GM12878 (cell line): ENCODE measurements around the gene ASTL. TPM values are rescaled to one million over a fixed set of nuclear protein-coding genes. Genes with fewer than 3 reads are reported as not detected.

ENCODE experiments used
- ATAC-seq: fragments of 200-7000 bp; cut with Tn5 transposase; 3 replicates; pipeline ENCODE4 v1.9.1; 2020; ENCODE audit warnings: mild to moderate bottlenecking, moderate library complexity
- BruUV-seq: library from RNA; stranded (reverse); fragments of 400-500 nt; replicated peaks from 2 replicates; lab custom pipeline; 2021; lab: Mats Ljungman, UMichigan
- CTCF ChIA-PET: fragments of 300-600 bp; sonication (Branson Sonifier 250); formaldehyde crosslinking; extraction: SDS; loops from one replicate; lab custom pipeline; 2021; ENCODE audit warnings: inconsistent platforms; lab: Yijun Ruan, JAX
- POLR2A ChIA-PET: fragments of 350-600 bp; formaldehyde crosslinking; extraction: SDS; loops from one replicate; lab custom pipeline; 2021; ENCODE audit warnings: inconsistent platforms; lab: Charles Lee
- RAD21 ChIA-PET: fragments of 300-600 bp; sonication (Branson Sonifier 250); formaldehyde crosslinking; loops from one replicate; lab custom pipeline; 2023; ENCODE audit warnings: antibody characterized with exemption; ENCODE audit not compliant: unreplicated experiment; lab: Charles Lee
- SMC1A ChIA-PET: fragments of 300-600 bp; sonication (Branson Sonifier 250); formaldehyde crosslinking; loops from one replicate; lab custom pipeline; 2023; ENCODE audit not compliant: unreplicated experiment, uncharacterized antibody; lab: Charles Lee
- DNase-seq: peaks from one replicate; pipeline ENCODE4 v3.0.0-alpha.2; 2011; ENCODE audit warnings: low read depth, low spot score
- FAIRE-seq: peaks from 3 replicates; lab custom pipeline; 2011; peaks lifted over from hg19 to GRCh38; lab: Jason Lieb, UNC
- H2AFZ ChIP-seq: 2 replicates; pipeline ENCODE4 v1.6.0; 2011; ENCODE audit warnings: low read depth, low read length, control low read depth; ENCODE audit not compliant: control insufficient read depth
- H3K27ac ChIP-seq: 2 replicates; pipeline ENCODE4 v1.5.1; 2011; ENCODE audit warnings: control low read depth; ENCODE audit not compliant: control insufficient read depth, insufficient read depth
- H3K27me3 ChIP-seq, 2 experiments: replicated peaks in 1 of 2; 2 replicates each; pipeline versions ENCODE4 v1.6.0 to v1.6.1; 2011; ENCODE audit warnings: low read length in 1 of 2; ENCODE audit not compliant: control insufficient read depth in 2 of 2, insufficient read depth in 2 of 2
- H3K36me3 ChIP-seq, 2 experiments: 2 replicates each; pipeline ENCODE4 v1.5.1; 2011; ENCODE audit warnings: low read length in 1 of 2; ENCODE audit not compliant: control insufficient read depth in 2 of 2, insufficient read depth in 2 of 2
- H3K4me1 ChIP-seq: 2 replicates; pipeline ENCODE4 v1.6.1; 2011; ENCODE audit warnings: mild to moderate bottlenecking, low read length, moderate library complexity, mixed read lengths; ENCODE audit not compliant: control insufficient read depth, insufficient read depth
- H3K4me2 ChIP-seq: 2 replicates; pipeline ENCODE4 v1.6.0; 2011; ENCODE audit warnings: control low read depth; ENCODE audit not compliant: control insufficient read depth, insufficient read depth
- H3K4me3 ChIP-seq: fragments of 200-600 bp; sonication (generic); 2 replicates; pipeline ENCODE4 v1.5.1; 2016
- H3K79me2 ChIP-seq: 2 replicates; pipeline ENCODE4 v1.6.0; 2011; ENCODE audit warnings: low read length; ENCODE audit not compliant: control insufficient read depth, insufficient read depth
- H3K9ac ChIP-seq: 2 replicates; pipeline ENCODE4 v1.8.0; 2011; ENCODE audit warnings: low read length, control low read depth, mixed read lengths; ENCODE audit not compliant: control insufficient read depth, insufficient read depth
- H3K9me3 ChIP-seq: replicated peaks from 3 replicates; pipeline ENCODE4 v1.5.1; 2011; ENCODE audit warnings: mild to moderate bottlenecking, low read length; ENCODE audit not compliant: control insufficient read depth, insufficient read depth
- H4K20me1 ChIP-seq: 2 replicates; pipeline ENCODE4 v1.6.0; 2011; ENCODE audit not compliant: control insufficient read depth, insufficient read depth
- BACH1 ChIP-seq: fragments of 450-650 bp; IDR thresholded peaks from 2 replicates; pipeline ENCODE4 v1.6.1; 2017; ENCODE audit warnings: mild to moderate bottlenecking, borderline replicate concordance
- CBFB ChIP-seq: IDR thresholded peaks from 2 replicates; pipeline ENCODE4 v1.6.1; 2016; ENCODE audit warnings: antibody characterized with exemption, low read depth
- HSF1 ChIP-seq: fragments of 150-350 bp; IDR thresholded peaks from 2 replicates; pipeline ENCODE4 v1.6.1; 2014; ENCODE audit warnings: mild to moderate bottlenecking, low read depth, low read length
- IKZF2 ChIP-seq, 2 experiments: fragments of 450-650 bp; IDR thresholded peaks; 2 replicates each; pipeline ENCODE4 v1.6.1; 2017; ENCODE audit warnings: mild to moderate bottlenecking in 2 of 2, moderate library complexity in 2 of 2
- MXI1 ChIP-seq: fragments of 150-350 bp; IDR thresholded peaks from 2 replicates; pipeline ENCODE4 v1.6.1; 2011; ENCODE audit warnings: low read depth, mild to moderate bottlenecking, inconsistent platforms, low read length, improper control_type of control experiment
- MYC ChIP-seq: IDR thresholded peaks from 2 replicates; pipeline ENCODE4 v1.6.1; 2011; ENCODE audit warnings: mild to moderate bottlenecking, low read length, moderate library complexity, inconsistent platforms; ENCODE audit not compliant: insufficient read depth, insufficient replicate concordance, insufficient read length, severe bottlenecking
- POLR2A ChIP-seq: IDR thresholded peaks from 2 replicates; pipeline ENCODE4 v1.6.1; 2011; ENCODE audit warnings: low read depth, mild to moderate bottlenecking, low read length
- POLR2AphosphoS5 ChIP-seq: IDR thresholded peaks from 2 replicates; pipeline ENCODE4 v1.6.1; 2011; ENCODE audit warnings: mild to moderate bottlenecking, low read length, inconsistent platforms
- RFX5 ChIP-seq: IDR thresholded peaks from 2 replicates; pipeline ENCODE4 v1.6.1; 2011; ENCODE audit warnings: low read depth, low read length, improper control_type of control experiment
- WGBS: methylation state at CpG from one replicate; pipeline ENCODE4 v1.1.6; 2016; ENCODE audit warnings: low lambda C conversion rate; ENCODE audit not compliant: insufficient replicate concordance, insufficient coverage; ENCODE audit errors: missing lambda C conversion rate; 5-methylcytosine and 5-hydroxymethylcytosine counted together
- in situ Hi-C: fragments of 300-500 bp; cut with MboI; formaldehyde crosslinking; loops from 9 replicates; pipeline ENCODE4 v1.14.3; 2018; ENCODE audit warnings: mixed read lengths
- intact Hi-C: fragments of 100-400 bp; cut with micrococcal nuclease; formaldehyde crosslinking; loops from one replicate; pipeline ENCODE4 v1.14.2; 2022; ENCODE audit not compliant: unreplicated experiment
- polyA plus RNA-seq, 11 experiments: library from polyadenylated mRNA; depleted of rRNA in 4 of 11; unstranded in 6 of 11; stranded (reverse) in 5 of 11; fragments of >200 nt; fragmentation: Nextera tagmentation in 4 of 11; fragmentation: Illumina TruSeq in 1 of 11; extraction: Ambion mirVana in 4 of 11; extraction: Trizol in 1 of 11; gene quantifications; 1 replicate in 1 of 11; 2 replicates in 10 of 11; pipeline versions ENCODE4 v1.2.1 to v1.2.3, GENCODE V29; 2011 to 2016; ENCODE audit warnings: inconsistent platforms in 2 of 11, missing spikeins in 2 of 11, low read depth in 1 of 11
- total RNA-seq, 4 experiments: library from RNA; depleted of rRNA in 3 of 4; stranded (reverse); fragments of >200 nt in 3 of 4; fragmentation: Illumina TruSeq in 1 of 4; extraction: Trizol in 1 of 4; gene quantifications; 2 replicates each; pipeline versions ENCODE4 v1.2.1 to v1.2.3, GENCODE V29; 2013 to 2021
- TF ChIP-seq, protein P1 (sequence below): fragments of 450-650 bp; IDR thresholded peaks from 2 replicates; pipeline ENCODE4 v1.6.1; 2017; ENCODE audit warnings: mild to moderate bottlenecking, moderate library complexity

Gene ASTL
- total and polyA plus RNA-seq, 10 of the 15 experiments (the other 5 are each of a cell fraction or from before 2014, with no cell fraction given): 0.18 to 1.0 (median 0.38) TPM; not detected in 4

DNA sequence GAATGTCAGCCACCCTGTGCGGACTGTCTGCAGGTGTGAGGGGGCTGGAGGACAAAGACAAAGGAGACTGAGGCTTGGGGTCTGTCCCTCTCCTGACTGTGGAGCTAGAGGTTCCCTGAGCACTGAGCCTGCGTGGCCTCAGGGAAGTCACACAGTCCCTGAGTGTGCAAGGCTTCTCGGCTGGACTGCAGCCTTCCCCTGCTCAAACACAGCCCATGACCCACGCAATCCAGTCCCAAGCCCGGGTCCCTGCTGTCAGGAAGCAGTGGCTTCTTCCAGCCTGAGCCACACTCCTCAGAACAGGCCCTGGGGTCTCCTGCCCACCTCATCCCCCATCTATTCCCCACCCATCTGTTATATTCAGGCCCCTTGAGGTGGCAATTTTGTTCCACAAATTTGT, 2.7 kb downstream of the ASTL start:
- H3K4me3 ChIP-seq: no peak overlapping the region
- H3K9ac ChIP-seq: no peak overlapping the region
- ATAC-seq (no peak), FAIRE-seq (no peak), DNase-seq (no peak)
- H3K27me3 ChIP-seq: no peaks in the 10 kb centered on the region; a peak in 1 of 4 replicates
- H3K4me1 ChIP-seq: peaks cover 12% of the 10 kb centered on the region
- no peaks in the 10 kb centered on the region for H3K79me2 ChIP-seq
- CTCF ChIA-PET: interaction anchor here (1.1 to 14.4 kb wide), 3 partner anchors 21 to 73 kb away, joined by 3 to 535 read pairs (median 3); partner anchors contain the start of gene STARD7
- intact Hi-C loops (no loop called here), in situ Hi-C loops (no loop called here)
- H3K4me2 ChIP-seq: no peak overlapping the region
- SMC1A ChIA-PET: interaction anchor here (14.4 kb wide), 1 partner anchor 37 kb away, joined by 338 read pairs; no protein-coding TSS in a partner anchor
- no TSS peak for BruUV-seq
- TF ChIP-seq POLR2AphosphoS5: peak; percentile 58
- TF ChIP-seq POLR2A: 0 out of 2 replicates have a peak, but pooled peaks have one; percentile 49
- no peak for TF ChIP-seq MXI1
- H3K27ac ChIP-seq: no peak overlapping the region
- H3K36me3 ChIP-seq: no peaks in the 10 kb centered on the region
- no peak overlapping the region for H2AFZ ChIP-seq
- POLR2A ChIA-PET: interaction anchor here (0.6 kb wide), 1 partner anchor 39 kb away, joined by 3 read pairs; no protein-coding TSS in a partner anchor
- no peaks in the 10 kb centered on the region for H3K9me3 ChIP-seq
- RAD21 ChIA-PET: interaction anchor here (18.1 kb wide), 1 partner anchor 40 kb away, joined by 463 read pairs; no protein-coding TSS in a partner anchor
- no peaks in the 10 kb centered on the region for H4K20me1 ChIP-seq
- 69% methylated on average over 5 of the region's 5 CpGs for WGBS

DNA sequence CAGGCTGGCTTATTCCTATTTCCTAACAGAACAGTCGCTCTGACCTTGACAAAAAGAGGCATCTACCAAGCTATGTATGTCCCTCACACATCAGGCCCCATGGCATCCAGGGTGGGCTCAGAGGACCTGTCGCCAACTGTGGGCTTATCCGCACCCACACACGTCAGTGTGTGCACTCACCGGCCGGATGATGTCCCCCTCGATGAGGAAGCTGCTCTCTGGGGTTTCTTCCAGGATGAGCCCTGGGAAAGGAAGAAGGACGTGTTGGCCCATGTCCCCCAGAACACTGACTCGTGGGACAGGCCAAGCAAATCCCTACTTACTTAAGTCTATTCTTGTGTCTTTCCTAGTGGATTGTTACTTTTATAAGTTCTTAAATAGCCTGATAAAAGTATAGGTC, 3.1 kb downstream of the ASTL start:
- Histone ChIP-seq H4K20me1 (no peaks in the 10 kb centered on the region), H3K27ac (no peak overlapping the region), H3K9me3 (no peaks in the 10 kb centered on the region), H3K36me3 (no peaks in the 10 kb centered on the region), H3K9ac (no peak overlapping the region), H3K4me2 (no peak overlapping the region), H3K4me1 (peaks cover 16% of the 10 kb centered on the region), H3K4me3 (no peak overlapping the region), H2AFZ (no peak overlapping the region), H3K79me2 (no peaks in the 10 kb centered on the region), H3K27me3 (no peaks in the 10 kb centered on the region; a peak in 1 of 4 replicates)
- TF ChIP-seq IKZF2 (IDR thresholded peaks at IDR 0.05) (no peak), HSF1 (no peak), CBFB (no peak), POLR2A (peak; percentile 42; the same call in 1 of the 2 replicates), RFX5 (no peak), MYC (no peak), BACH1 (no peak)
- TF ChIP-seq, protein P1, sequence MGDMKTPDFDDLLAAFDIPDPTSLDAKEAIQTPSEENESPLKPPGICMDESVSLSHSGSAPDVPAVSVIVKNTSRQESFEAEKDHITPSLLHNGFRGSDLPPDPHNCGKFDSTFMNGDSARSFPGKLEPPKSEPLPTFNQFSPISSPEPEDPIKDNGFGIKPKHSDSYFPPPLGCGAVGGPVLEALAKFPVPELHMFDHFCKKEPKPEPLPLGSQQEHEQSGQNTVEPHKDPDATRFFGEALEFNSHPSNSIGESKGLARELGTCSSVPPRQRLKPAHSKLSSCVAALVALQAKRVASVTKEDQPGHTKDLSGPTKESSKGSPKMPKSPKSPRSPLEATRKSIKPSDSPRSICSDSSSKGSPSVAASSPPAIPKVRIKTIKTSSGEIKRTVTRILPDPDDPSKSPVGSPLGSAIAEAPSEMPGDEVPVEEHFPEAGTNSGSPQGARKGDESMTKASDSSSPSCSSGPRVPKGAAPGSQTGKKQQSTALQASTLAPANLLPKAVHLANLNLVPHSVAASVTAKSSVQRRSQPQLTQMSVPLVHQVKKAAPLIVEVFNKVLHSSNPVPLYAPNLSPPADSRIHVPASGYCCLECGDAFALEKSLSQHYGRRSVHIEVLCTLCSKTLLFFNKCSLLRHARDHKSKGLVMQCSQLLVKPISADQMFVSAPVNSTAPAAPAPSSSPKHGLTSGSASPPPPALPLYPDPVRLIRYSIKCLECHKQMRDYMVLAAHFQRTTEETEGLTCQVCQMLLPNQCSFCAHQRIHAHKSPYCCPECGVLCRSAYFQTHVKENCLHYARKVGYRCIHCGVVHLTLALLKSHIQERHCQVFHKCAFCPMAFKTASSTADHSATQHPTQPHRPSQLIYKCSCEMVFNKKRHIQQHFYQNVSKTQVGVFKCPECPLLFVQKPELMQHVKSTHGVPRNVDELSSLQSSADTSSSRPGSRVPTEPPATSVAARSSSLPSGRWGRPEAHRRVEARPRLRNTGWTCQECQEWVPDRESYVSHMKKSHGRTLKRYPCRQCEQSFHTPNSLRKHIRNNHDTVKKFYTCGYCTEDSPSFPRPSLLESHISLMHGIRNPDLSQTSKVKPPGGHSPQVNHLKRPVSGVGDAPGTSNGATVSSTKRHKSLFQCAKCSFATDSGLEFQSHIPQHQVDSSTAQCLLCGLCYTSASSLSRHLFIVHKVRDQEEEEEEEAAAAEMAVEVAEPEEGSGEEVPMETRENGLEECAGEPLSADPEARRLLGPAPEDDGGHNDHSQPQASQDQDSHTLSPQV: no peak
- no TSS peak for BruUV-seq
- in situ Hi-C loops: no loop called here
- intact Hi-C loops: no loop called here
- no peak for ATAC-seq
- ChIA-PET POLR2A (interaction anchor here (0.6 kb wide), 1 partner anchor 40 kb away, joined by 3 read pairs; no protein-coding TSS in a partner anchor), CTCF (interaction anchor here (14.4 kb wide), 1 partner anchor 36 kb away, joined by 535 read pairs; no protein-coding TSS in a partner anchor), SMC1A (interaction anchor here (14.4 kb wide), 1 partner anchor 38 kb away, joined by 338 read pairs; no protein-coding TSS in a partner anchor), RAD21 (interaction anchor here (18.1 kb wide), 1 partner anchor 40 kb away, joined by 463 read pairs; no protein-coding TSS in a partner anchor)
- 73% methylated on average over 9 of the region's 9 CpGs for WGBS
- no peak for FAIRE-seq
- DNase-seq: no peak
